ENCODE results near the gene JAZF1. TPM values are rescaled to one million over a fixed set of nuclear protein-coding genes. Genes with fewer than 3 reads are reported as not detected.

JAZF1 gene
- total and polyA plus RNA-seq, 2 experiments from 2014 or later: 13.8 to 19.6 TPM

DNA sequence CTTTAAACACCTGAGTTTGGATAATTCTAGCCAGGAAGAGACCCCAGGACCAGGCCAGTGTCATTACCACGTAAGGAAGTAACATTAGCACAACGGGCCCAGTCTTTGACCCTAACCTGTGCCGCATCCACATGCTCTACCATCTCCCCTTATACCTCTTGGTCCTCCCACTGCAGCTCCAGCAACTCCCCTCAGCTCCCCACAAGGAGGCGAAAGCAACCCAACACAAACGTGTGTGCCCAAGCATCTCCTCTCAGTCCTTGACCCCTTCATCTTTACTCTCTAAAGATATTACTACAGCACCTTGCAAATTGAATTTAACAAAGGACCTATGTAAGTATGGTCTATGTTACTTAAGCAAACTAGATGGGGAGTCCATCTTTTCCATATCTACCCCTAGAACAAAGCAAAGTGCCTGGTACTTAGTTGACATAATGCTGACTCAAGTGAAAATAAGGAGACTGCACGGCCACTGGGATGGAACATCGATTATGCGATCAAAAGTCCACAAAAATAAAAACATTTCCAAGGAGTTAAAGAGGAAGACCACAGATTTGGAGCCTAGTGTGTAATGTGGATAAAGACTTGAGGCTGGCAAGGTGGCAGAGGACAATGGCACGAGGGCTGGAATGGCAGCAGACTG lies 147.7 kb downstream of the JAZF1 start:
- Histone ChIP-seq H3K4me1 (ENCODE audit: insufficient read depth) (peaks cover 54% of the 10 kb centered on the region), H2AFZ (no peak overlapping the region), H3K36me3 (ENCODE audit: low read depth) (no peaks in the 10 kb centered on the region), H3K27me3 (replicated peaks; ENCODE audit: insufficient read depth) (no peaks in the 10 kb centered on the region), H3K4me2 (ENCODE audit: unreplicated experiment) (no peak overlapping the region), H3F3A (ENCODE audit: insufficient read depth) (peaks cover 40% of the 10 kb centered on the region), H3K9me2 (ENCODE audit: insufficient read depth) (no peaks in the 10 kb centered on the region), H4K20me1 (ENCODE audit: insufficient read depth) (no peaks in the 10 kb centered on the region), H3K79me2 (ENCODE audit: insufficient read depth) (peaks cover 47% of the 10 kb centered on the region), H3K27ac (no peak overlapping the region), H3K4me3 (no peak overlapping the region), H3K9ac (no peak overlapping the region), H3K9me3 (ENCODE audit: low read depth) (no peaks in the 10 kb centered on the region)
- 85 to 90% methylated on average over 9 of the region's 9 CpGs for WGBS, 2 experiments (ENCODE audit: low coverage in 1 of 2, low lambda C conversion rate in 2 of 2, missing lambda C conversion rate in 2 of 2)
- in situ Hi-C loops (cut with MboI): no loop called here
- no peak for TF ChIP-seq EZH2 (IDR thresholded peaks at IDR 0.05; ENCODE audit: insufficient read depth, poor library complexity, severe bottlenecking)
- TF ChIP-seq EZH2phosphoT487 (IDR thresholded peaks at IDR 0.05; ENCODE audit: insufficient read depth, low read depth): no peak
- DNase-seq: no peak

DNA sequence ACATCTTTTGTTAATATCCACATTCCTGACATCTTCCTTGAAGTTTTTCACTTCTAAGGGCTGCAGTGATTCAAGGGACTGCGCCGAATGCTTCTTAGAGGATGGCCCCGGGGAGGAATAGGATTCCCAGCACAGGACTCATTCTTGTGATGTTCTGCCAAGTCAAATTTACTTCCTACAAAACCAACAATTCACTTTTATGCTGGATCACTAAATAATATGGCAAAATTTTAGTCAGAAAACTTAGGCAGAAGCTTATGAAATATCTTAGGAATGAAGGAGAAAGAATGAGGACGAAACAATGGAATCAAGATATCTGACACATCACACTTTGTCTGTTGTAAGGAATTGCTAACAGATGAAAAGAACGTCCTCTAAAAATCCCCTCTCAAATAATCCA lies 151.5 kb downstream of the JAZF1 start:
- no peaks in the 10 kb centered on the region for H3K27me3 ChIP-seq (replicated peaks; ENCODE audit: insufficient read depth)
- H3F3A ChIP-seq (ENCODE audit: insufficient read depth): peaks cover 17% of the 10 kb centered on the region
- TF ChIP-seq EZH2 (IDR thresholded peaks at IDR 0.05; ENCODE audit: insufficient read depth, poor library complexity, severe bottlenecking) (no peak), EZH2phosphoT487 (IDR thresholded peaks at IDR 0.05; ENCODE audit: insufficient read depth, low read depth) (no peak)
- no peaks in the 10 kb centered on the region for H3K9me3 ChIP-seq (ENCODE audit: low read depth)
- H3K36me3 ChIP-seq (ENCODE audit: low read depth): no peaks in the 10 kb centered on the region
- DNase-seq: peak; percentile 73
- no peaks in the 10 kb centered on the region for H4K20me1 ChIP-seq (ENCODE audit: insufficient read depth)
- 13 to 22% methylated on average over 5 of the region's 5 CpGs for WGBS, 2 experiments (ENCODE audit: low coverage in 1 of 2, low lambda C conversion rate in 2 of 2, missing lambda C conversion rate in 2 of 2)
- H3K9me2 ChIP-seq (ENCODE audit: insufficient read depth): no peaks in the 10 kb centered on the region
- H3K4me3 ChIP-seq: peak overlapping the region; percentile 33
- H3K9ac ChIP-seq: peak overlapping the region; percentile 10; the same call in 1 of the 2 replicates
- in situ Hi-C loops (cut with MboI): no loop called here
- H3K4me1 ChIP-seq (ENCODE audit: insufficient read depth): peaks cover 24% of the 10 kb centered on the region
- peaks cover 68% of the 10 kb centered on the region for H3K79me2 ChIP-seq (ENCODE audit: insufficient read depth)
- H2AFZ ChIP-seq: no peak overlapping the region
- H3K27ac ChIP-seq: peak overlapping the region; percentile 39
- H3K4me2 ChIP-seq (ENCODE audit: unreplicated experiment): peak overlapping the region; percentile 58

DNA sequence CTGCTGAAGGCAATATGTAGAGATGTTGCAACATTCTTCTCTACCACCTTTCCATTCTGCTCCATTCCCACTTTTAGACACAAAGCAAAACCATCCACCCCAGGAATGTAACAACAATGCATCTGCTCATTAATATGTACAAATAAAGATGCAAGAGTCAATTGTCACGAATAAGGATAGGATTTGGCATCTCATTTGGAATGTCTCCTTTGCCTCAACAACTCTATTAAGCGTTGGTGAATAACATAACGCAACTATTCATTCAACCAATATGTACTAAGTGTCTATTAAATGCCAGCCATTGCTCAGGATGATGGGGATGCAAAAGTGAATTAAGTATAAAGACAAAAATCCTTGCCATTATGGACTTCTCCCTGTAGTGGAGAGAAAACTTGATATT lies 152.1 kb downstream of the JAZF1 start:
- in situ Hi-C loops (cut with MboI): no loop called here
- H3K4me3 ChIP-seq: peak overlapping the region; percentile 33; the same call in 1 of the 2 replicates
- no peak overlapping the region for H2AFZ ChIP-seq
- WGBS, 2 experiments (ENCODE audit: low coverage in 1 of 2, low lambda C conversion rate in 2 of 2, missing lambda C conversion rate in 2 of 2): 47 to 53% methylated on average over 3 of the region's 3 CpGs
- no peaks in the 10 kb centered on the region for H3K9me3 ChIP-seq (ENCODE audit: low read depth)
- H3F3A ChIP-seq (ENCODE audit: insufficient read depth): peaks cover 17% of the 10 kb centered on the region
- H3K36me3 ChIP-seq (ENCODE audit: low read depth): no peaks in the 10 kb centered on the region
- H3K4me2 ChIP-seq (ENCODE audit: unreplicated experiment): peak overlapping the region; percentile 58
- no peak for TF ChIP-seq EZH2 (IDR thresholded peaks at IDR 0.05; ENCODE audit: insufficient read depth, poor library complexity, severe bottlenecking)
- TF ChIP-seq EZH2phosphoT487 (IDR thresholded peaks at IDR 0.05; ENCODE audit: insufficient read depth, low read depth): no peak
- DNase-seq: peak; percentile 27
- no peaks in the 10 kb centered on the region for H3K27me3 ChIP-seq (replicated peaks; ENCODE audit: insufficient read depth)
- no peaks in the 10 kb centered on the region for H3K9me2 ChIP-seq (ENCODE audit: insufficient read depth)
- peaks cover 68% of the 10 kb centered on the region for H3K79me2 ChIP-seq (ENCODE audit: insufficient read depth)
- H3K27ac ChIP-seq: peak overlapping the region; percentile 39; the same call in 1 of the 2 replicates
- peaks cover 24% of the 10 kb centered on the region for H3K4me1 ChIP-seq (ENCODE audit: insufficient read depth)
- no peak overlapping the region for H3K9ac ChIP-seq
- no peaks in the 10 kb centered on the region for H4K20me1 ChIP-seq (ENCODE audit: insufficient read depth)

DNA sequence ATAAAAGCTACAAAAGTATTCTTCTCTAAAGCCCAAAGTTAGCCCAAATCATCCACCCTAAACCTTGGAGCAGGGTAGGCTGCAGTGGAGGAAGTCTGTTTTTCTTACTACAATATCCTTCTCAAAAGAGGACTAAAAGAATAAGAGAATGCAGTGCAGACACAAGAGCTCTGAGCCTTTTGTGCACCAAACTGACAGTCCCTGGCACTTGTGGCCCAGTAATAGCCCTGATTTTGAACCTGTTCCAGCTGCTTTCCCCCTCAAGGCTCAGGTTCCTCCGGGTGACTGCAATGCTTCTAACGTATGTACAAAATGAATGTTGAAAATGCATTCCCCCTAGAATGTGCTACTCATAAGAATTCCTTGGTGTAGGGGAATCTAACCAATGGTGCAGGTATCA lies 154.4 kb downstream of the JAZF1 start:
- in situ Hi-C loops (cut with MboI): no loop called here
- H3K79me2 ChIP-seq (ENCODE audit: insufficient read depth): peaks cover 68% of the 10 kb centered on the region
- WGBS, 2 experiments (ENCODE audit: low coverage in 1 of 2, low lambda C conversion rate in 2 of 2, missing lambda C conversion rate in 2 of 2): 96 to 98% methylated on average over 2 of the region's 2 CpGs

More for the DNA sequence above, 154.4 kb downstream of the JAZF1 start:
- Histone ChIP-seq H3K27ac (no peak overlapping the region), H3K9ac (no peak overlapping the region), H4K20me1 (ENCODE audit: insufficient read depth) (no peaks in the 10 kb centered on the region), H3F3A (ENCODE audit: insufficient read depth) (peaks cover 17% of the 10 kb centered on the region), H3K36me3 (ENCODE audit: low read depth) (no peaks in the 10 kb centered on the region), H3K9me3 (ENCODE audit: low read depth) (no peaks in the 10 kb centered on the region), H3K27me3 (replicated peaks; ENCODE audit: insufficient read depth) (no peaks in the 10 kb centered on the region), H3K4me2 (ENCODE audit: unreplicated experiment) (no peak overlapping the region), H3K4me1 (ENCODE audit: insufficient read depth) (peaks cover 24% of the 10 kb centered on the region), H3K9me2 (ENCODE audit: insufficient read depth) (no peaks in the 10 kb centered on the region), H2AFZ (no peak overlapping the region), H3K4me3 (no peak overlapping the region)
- DNase-seq: no peak
- no peak for TF ChIP-seq EZH2phosphoT487 (IDR thresholded peaks at IDR 0.05; ENCODE audit: insufficient read depth, low read depth)

Measured in GM23248 (cell line).